RPMI8226 (cell line): ENCODE data around the gene IFT43.

ENCODE experiments used
- DNase-seq: peaks from one replicate; pipeline ENCODE4 v3.0.0-alpha.2; 2015

IFT43 gene

DNA sequence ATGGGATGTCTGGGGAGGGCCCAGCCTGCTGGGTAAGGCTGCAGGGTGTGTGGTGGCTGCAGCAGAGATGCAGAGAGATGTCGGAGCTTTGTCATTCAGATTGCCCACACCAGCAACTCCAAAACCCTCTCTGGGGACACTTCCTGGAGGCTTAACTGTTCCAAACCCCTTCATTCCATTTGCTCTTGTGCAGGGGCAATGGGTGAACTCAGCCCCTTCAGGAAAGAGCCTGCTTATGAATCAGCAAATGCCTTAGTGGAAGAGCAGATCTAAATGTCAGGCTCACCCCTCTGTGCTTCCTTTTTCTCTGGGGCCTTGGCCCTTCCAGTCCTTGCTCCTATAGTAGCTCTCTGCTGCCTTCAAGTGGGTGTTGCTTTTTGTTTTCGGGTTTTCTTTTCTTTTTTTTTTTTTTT lies 129.5 kb downstream of the IFT43 start:
- DNase-seq: peak; percentile 19

DNA sequence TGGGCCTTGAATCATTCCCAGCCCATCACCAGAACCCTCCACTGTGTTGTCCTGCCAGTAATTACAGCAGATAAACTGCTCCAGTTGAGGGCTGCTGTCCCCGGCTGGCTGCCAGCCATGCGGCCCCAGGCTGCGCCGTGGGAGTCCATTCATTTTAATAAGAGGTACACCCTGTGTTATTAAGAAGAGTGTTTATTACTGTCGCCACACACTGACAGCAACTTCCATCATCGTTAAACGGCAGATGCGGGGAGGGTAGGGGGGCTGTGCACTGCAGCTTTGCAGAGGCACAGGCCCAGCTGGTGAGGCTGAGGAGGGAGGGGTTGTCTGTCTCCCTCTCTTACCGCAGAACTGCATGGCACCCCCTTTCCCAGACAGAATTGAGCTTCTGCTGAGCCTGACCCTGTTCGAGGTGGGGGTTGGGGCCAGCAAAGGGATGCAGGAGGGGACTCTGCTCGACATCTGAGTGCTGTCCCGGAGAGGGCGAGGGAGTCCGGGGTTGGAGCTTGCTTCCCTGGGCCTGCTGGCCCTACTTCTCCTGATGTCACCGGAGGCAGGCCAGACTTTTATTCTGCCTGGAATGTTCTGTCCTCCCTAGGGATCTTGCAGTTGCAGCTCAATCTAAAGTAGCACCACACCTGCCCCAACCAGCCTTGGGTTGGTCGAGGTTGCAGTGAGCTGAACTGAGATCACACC lies 132.4 kb downstream of the IFT43 start:
- DNase-seq: no peak

DNA sequence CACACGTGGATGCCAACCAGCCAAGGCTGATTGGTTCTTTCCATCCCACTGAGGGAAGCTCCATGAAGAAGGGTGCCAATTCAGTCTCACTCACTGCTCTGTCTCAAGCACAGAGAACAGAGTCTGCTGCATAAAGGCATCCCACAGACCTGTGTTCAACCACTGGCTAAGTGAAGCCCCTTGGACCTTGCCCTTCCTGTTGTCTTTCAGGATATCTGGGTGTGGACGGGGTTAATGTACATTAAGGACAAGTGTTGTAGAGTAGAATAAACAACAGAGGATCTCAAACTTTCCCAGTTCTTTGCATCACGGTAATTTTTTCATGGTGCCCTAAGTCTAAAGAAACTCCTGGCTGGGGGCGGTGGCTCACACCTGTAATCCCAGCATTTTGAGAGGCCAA lies 133.0 kb downstream of the IFT43 start:
- no peak for DNase-seq

DNA sequence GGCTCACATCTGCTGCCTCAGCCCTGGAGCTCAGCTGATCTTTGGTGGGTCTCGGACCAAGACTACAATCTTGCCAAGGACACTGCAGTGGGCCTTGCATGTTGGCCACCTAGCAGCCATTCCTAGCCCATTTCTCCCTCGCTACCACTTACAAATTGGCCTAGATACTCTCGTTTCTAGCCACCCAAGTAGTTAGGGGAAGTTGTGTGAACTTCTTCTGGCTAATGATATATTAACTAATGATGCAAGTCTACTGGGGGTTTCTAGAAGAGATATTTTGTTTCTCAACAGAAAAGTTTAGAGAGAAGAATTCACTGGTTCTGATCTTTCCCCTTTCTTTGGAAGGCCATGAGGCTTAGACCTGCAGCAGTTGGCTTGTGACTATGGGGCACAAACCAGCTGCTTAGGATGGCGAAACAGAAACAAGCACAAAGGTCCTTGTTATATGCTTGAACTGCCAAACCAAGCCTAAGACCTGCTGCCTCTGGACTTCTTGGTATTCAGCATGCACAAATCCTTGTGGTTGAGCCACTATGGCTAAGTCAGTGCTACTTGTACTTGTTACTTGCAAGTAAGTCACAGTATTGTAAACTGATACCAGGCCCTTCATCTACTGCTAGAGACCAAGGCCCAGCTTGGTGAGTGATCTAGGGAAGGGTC lies 135.7 kb downstream of the IFT43 start:
- DNase-seq: no peak

DNA sequence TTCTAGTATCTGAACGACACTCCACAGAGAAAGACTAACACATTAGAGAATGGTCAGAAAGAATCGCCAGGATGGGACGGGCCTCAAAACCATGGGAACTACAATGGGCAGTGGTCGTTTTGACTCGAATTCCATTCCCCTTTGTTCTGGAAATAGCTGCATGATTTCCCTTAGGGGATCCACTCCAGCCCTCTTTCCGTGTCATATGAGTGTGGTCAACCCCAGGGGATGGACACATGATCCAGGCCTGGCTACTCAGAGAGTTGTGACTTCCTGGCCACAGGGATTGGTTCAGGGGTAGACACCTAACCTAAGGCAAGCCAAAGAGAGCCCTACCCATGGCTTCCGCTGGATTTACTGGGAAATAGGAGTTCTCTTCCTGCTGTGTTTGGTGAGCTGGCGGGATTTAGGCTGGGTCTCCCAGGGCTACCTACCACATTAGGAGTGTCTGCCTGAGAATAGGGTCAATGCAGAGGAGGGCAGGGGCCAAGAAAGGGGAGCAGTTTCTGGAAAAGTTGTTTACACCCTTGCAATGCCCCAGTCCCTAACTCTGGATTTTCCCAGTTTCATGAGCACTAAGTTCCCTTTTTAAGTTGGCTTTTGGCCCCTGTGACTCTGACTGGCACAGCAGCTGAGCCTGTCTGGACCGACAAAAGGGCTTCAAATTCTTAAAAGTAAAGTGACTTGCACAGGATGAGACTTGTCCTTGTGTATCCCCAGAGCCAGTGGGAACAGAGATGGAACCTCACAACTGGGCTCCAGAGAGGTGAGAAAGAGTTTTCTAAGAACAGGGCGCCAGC lies 138.1 kb downstream of the IFT43 start:
- no peak for DNase-seq

DNA sequence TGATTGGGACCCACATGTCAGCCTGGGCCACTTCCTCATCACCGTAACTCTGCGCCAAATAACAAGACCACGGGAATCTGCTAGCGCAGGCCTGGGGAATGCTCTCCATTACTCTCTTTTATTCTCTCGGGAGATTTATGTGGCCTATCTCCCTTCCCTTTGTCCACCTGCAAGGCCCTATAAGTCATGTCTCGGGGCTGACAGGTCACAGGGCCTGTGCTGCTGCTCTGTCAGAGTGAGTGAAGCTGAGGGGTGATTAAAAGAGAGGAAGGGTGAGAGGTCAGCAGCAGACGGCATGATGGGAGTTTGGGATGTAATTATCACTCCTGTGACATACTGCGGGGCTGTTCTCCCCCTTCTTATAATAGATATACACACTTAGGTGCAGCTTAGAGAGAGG lies 139.9 kb downstream of the IFT43 start:
- no peak for DNase-seq

DNA sequence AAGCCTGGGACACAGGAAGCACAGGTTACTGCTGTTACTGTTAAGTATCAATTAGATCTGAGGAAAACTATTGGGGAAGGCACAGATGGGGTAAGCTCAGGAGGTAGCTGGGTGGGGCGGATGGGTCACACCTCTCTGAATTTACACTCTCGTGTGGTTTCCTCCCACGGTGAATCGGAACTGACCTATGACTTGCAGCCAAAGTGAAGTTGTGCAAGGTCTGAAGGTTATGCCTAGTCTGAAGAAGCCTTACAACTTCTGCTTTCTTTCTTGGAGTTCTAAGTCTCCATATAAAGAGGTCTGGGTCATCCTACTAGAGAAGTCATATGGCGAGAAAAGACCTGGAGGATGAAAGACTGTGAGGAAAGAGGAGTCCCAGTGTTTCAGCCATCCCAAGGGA lies 140.5 kb downstream of the IFT43 start:
- no peak for DNase-seq

DNA sequence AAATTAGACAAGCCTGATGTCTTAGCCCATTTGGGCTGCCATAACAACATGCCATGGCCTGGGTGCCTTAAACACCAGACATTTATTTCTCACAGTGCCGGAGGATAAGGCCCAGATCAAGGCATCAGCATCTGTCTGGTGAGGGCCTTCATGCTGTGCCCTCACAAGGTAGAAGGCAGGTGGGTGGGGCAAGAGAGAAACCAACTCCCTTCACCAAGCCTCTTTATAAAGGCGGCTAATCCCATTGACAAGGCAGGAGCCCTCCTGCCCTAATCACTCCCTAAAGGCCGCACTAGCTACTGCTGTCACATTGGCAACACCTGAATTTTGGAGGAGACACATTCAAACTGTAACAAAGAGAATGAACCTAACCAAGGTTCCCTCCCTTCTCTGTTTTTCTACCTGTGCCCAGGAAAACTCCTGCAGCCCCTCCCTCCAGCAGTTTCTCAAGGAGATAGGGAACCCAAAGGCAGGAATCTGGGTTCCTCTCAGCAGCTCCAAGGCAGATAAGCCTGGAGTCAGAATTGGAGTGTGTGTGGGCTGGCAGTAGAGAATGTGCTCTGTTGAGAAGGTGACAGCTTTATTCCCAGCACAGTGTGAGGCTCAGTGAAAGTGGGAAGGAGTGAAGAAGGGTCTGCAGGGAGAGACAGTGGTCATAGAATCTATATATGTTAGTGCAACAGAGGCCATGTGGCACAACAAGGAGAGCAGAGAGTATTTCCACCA lies 144.5 kb downstream of the IFT43 start:
- DNase-seq: no peak

DNA sequence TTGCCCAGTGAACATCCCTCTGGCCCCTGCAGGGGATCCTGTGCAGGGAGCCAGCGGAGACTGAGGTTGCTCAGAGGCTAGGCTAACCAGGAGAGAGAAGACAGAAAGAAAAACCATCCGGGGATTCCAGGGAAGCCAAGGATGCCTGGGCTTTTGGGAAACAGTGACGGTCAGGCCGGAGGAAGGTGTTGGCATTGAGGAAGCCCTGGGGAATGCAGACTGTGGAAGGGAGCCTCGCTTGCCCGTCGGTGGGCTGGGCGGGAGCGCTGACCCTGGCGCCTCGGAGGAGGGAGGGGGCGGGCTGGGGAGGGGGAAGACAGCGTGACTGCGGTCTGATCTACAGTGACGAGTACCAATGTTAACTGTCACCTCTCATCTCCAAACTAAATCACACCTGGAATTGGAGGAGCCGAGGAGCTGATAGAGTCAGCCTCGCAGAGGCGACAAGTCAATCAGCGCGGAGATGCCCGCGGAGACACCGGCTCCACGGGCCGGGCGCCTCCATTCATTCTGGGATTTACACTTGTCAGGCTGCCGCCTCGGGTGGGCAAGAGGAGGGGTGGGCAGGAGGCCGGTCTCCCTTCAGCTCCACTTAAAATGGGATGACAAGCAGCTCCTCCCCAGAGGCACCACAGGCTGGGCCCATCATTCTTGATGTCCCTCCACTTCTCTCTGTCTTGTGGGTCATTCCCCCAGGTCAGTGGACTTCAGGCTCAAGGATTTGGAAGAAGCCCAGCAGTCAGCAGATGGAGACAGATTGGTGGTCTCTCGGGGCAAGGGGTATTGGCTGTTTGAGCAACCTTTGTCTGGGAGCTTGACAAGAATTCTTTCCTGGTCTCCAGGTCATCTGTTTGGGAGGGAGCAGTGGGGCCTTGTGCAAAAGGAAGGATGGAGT lies 145.8 kb downstream of the IFT43 start:
- no peak for DNase-seq

DNA sequence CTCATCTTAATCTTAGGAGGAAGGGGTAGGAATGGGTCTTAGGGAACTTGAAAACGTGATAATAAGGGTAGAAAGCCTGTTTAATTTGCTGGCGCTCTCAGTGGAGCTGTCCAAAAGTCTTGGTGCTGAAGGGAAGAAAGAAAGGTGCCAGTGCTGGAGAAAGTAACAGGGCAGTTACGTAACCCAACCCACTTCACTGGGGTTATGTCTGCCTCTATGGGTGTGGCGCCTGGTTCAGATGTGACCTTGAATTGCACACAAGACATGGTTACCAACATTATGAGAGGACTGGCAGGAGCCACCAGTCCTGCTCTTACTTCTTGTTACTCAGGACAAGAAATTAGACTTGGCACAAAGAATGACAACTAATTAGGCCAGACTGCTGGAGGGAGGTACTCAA lies 147.5 kb downstream of the IFT43 start:
- peak; percentile 21 for DNase-seq
